H7 (cell line): ENCODE data around the gene HS6ST3. TPM values are rescaled to one million over a fixed set of nuclear protein-coding genes. Genes with fewer than 3 reads are reported as not detected.

Source experiments
- DNase-seq: peaks from one replicate; pipeline ENCODE4 v3.0.0; 2012
- H3K27me3 ChIP-seq: 2 replicates; pipeline ENCODE4 v1.6.0; 2011; ENCODE audit warnings: mild to moderate bottlenecking, low read length; ENCODE audit not compliant: control insufficient read depth, insufficient read depth
- H3K36me3 ChIP-seq: replicated peaks from 2 replicates; pipeline ENCODE4 v1.5.1; 2011; ENCODE audit warnings: low read length; ENCODE audit not compliant: control insufficient read depth, insufficient read depth
- H3K4me3 ChIP-seq: 2 replicates; pipeline ENCODE4 v1.5.1; 2011; ENCODE audit warnings: low read depth, mild to moderate bottlenecking, control low read depth, low read length, moderate library complexity; ENCODE audit not compliant: insufficient read depth
- total RNA-seq: library from RNA; depleted of rRNA; stranded (reverse); fragments of >200 nt; shearing (Covaris generic); gene quantifications from 2 replicates; pipeline ENCODE4 v1.2.3, GENCODE V29; 2014; rRNA removed

Gene HS6ST3
- total RNA-seq, 1 experiment from 2014 or later = 0.21 TPM

- Histone ChIP-seq H3K36me3 (no peaks in the 10 kb centered on the region), H3K27me3 (no peaks in the 10 kb centered on the region), H3K4me3 (no peak overlapping the region)
- DNase-seq = peak; percentile 10
Measured at GRCh38 chr13:96851856-96852445, 762.0 kb downstream of the HS6ST3 start.

GRCh38 chr13:96858133-96858826, 768.4 kb downstream of the HS6ST3 start:
- Histone ChIP-seq H3K36me3 (no peaks in the 10 kb centered on the region), H3K27me3 (no peaks in the 10 kb centered on the region)
- DNase-seq = no peak

GRCh38 chr13:96860882-96861281, 771.0 kb downstream of the HS6ST3 start:
- no peak for DNase-seq
- Histone ChIP-seq H3K27me3 (no peaks in the 10 kb centered on the region), H3K36me3 (no peaks in the 10 kb centered on the region), H3K4me3 (no peak overlapping the region)

More at GRCh38 chr13:96858133-96858826, 768.4 kb downstream of the HS6ST3 start:
- H3K4me3 ChIP-seq = no peak overlapping the region

- DNase-seq = no peak
- Histone ChIP-seq H3K36me3 (no peaks in the 10 kb centered on the region), H3K4me3 (no peak overlapping the region), H3K27me3 (no peaks in the 10 kb centered on the region)
Measured at GRCh38 chr13:96862093-96862492, 772.2 kb downstream of the HS6ST3 start.

- Histone ChIP-seq H3K36me3 (no peaks in the 10 kb centered on the region), H3K27me3 (no peaks in the 10 kb centered on the region), H3K4me3 (no peak overlapping the region)
- DNase-seq = no peak
Measured at GRCh38 chr13:96862999-96863398, 773.1 kb downstream of the HS6ST3 start.

- Histone ChIP-seq H3K36me3 (no peaks in the 10 kb centered on the region), H3K27me3 (no peaks in the 10 kb centered on the region), H3K4me3 (no peak overlapping the region)
- DNase-seq = no peak
Measured at GRCh38 chr13:96871469-96871868, 781.6 kb downstream of the HS6ST3 start.

GRCh38 chr13:96880419-96880818, 790.5 kb downstream of the HS6ST3 start:
- no peaks in the 10 kb centered on the region for H3K27me3 ChIP-seq
- no peak for DNase-seq
- no peaks in the 10 kb centered on the region for H3K36me3 ChIP-seq
- H3K4me3 ChIP-seq = no peak overlapping the region

Other genes with a start within 250 kb of the HS6ST3 start
- gene UGGT2, start 36.7 kb upstream of the HS6ST3 start, total RNA-seq = 14.5 and 28.0 TPM in 2 replicates